GM23338 (cell line): ENCODE results near the gene CYP19A1. TPM values are rescaled to one million over a fixed set of nuclear protein-coding genes. Genes with fewer than 3 reads are reported as not detected.

ENCODE experiments used
- ATAC-seq: fragments of 200-7000 bp; cut with Tn5 transposase; 3 replicates; pipeline ENCODE4 v1.9.1; 2020
- DNase-seq: peaks from one replicate; pipeline ENCODE4 v3.0.0-alpha.2; 2015; ENCODE audit warnings: low spot score
- H2AFZ ChIP-seq: fragments of 200-600 bp; sonication (generic); 2 replicates; pipeline ENCODE4 v1.8.0; 2016; ENCODE audit warnings: antibody characterized with exemption, mild to moderate bottlenecking, moderate library complexity
- H3F3A ChIP-seq: fragments of 200-600 bp; sonication (generic); replicated peaks from 2 replicates; pipeline ENCODE4 v1.8.0; 2017; ENCODE audit warnings: antibody characterized with exemption, mixed run types, low read depth
- H3K27ac ChIP-seq: fragments of 200-600 bp; sonication (generic); 2 replicates; pipeline ENCODE4 v1.6.1; 2016; ENCODE audit warnings: low read depth
- H3K27me3 ChIP-seq: fragments of 200-600 bp; sonication (generic); 2 replicates; pipeline ENCODE4 v1.8.0; 2016; ENCODE audit warnings: mild to moderate bottlenecking, mixed run types, moderate library complexity; ENCODE audit not compliant: insufficient read depth
- H3K36me3 ChIP-seq: fragments of 200-600 bp; sonication (generic); 2 replicates; pipeline ENCODE4 v1.8.0; 2016; ENCODE audit warnings: mild to moderate bottlenecking; ENCODE audit not compliant: insufficient read depth
- H3K4me1 ChIP-seq: fragments of 200-600 bp; sonication (generic); 2 replicates; pipeline ENCODE4 v1.8.0; 2016; ENCODE audit warnings: mild to moderate bottlenecking, moderate library complexity; ENCODE audit not compliant: insufficient read depth
- H3K4me2 ChIP-seq: fragments of 200-600 bp; sonication (generic); 2 replicates; pipeline ENCODE4 v1.7.1; 2017; ENCODE audit warnings: mixed run types
- H3K4me3 ChIP-seq: fragments of 200-600 bp; sonication (generic); 2 replicates; pipeline ENCODE4 v1.6.1; 2016; ENCODE audit warnings: mixed run types
- H3K79me2 ChIP-seq: fragments of 200-600 bp; sonication (generic); replicated peaks from 2 replicates; pipeline ENCODE4 v1.8.0; 2017; ENCODE audit warnings: mild to moderate bottlenecking; ENCODE audit not compliant: insufficient read depth
- H3K9me2 ChIP-seq: fragments of 200-600 bp; sonication (generic); 2 replicates; pipeline ENCODE4 v1.8.0; 2017; ENCODE audit not compliant: insufficient read depth
- H4K20me1 ChIP-seq: fragments of 200-600 bp; sonication (generic); replicated peaks from 2 replicates; pipeline ENCODE4 v1.8.0; 2017; ENCODE audit warnings: mild to moderate bottlenecking; ENCODE audit not compliant: insufficient read depth
- H3K27ac Mint-ChIP-seq: 2 replicates; pipeline ENCODE4 v1.8.0; 2020; ENCODE audit warnings: inconsistent platforms, mild to moderate bottlenecking, moderate library complexity, mixed read lengths
- H3K27me3 Mint-ChIP-seq: 3 replicates; pipeline ENCODE4 v1.8.0; 2022; ENCODE audit warnings: low read depth, mild to moderate bottlenecking, moderate library complexity, mixed read lengths, inconsistent platforms; ENCODE audit not compliant: insufficient read depth, poor library complexity
- H3K36me3 Mint-ChIP-seq: 3 replicates; pipeline ENCODE4 v1.8.0; 2021; ENCODE audit warnings: low read depth, mild to moderate bottlenecking, inconsistent platforms, moderate library complexity, mixed read lengths
- H3K4me1 Mint-ChIP-seq: 3 replicates; pipeline ENCODE4 v1.8.0; 2020; ENCODE audit warnings: mild to moderate bottlenecking, inconsistent platforms, mixed read lengths
- H3K4me3 Mint-ChIP-seq: 3 replicates; pipeline ENCODE4 v1.8.0; 2021; ENCODE audit warnings: moderate library complexity, mild to moderate bottlenecking, inconsistent platforms, mixed read lengths
- H3K9me3 Mint-ChIP-seq: 3 replicates; pipeline ENCODE4 v1.8.0; 2020; ENCODE audit warnings: moderate library complexity, mild to moderate bottlenecking, inconsistent platforms, mixed read lengths
- EZH2phosphoT487 ChIP-seq: fragments of 200-600 bp; sonication (generic); IDR thresholded peaks from one replicate; pipeline ENCODE4 v1.8.1; 2018; ENCODE audit warnings: antibody characterized with exemption; ENCODE audit not compliant: unreplicated experiment
- JUNB ChIP-seq: IDR thresholded peaks from one replicate; pipeline ENCODE4 v1.6.1; 2016; ENCODE audit warnings: antibody characterized with exemption; ENCODE audit not compliant: unreplicated experiment
- NANOG ChIP-seq: IDR thresholded peaks from 2 replicates; pipeline ENCODE4 v1.6.1; 2016; ENCODE audit warnings: antibody characterized with exemption, borderline replicate concordance
- REST ChIP-seq: IDR thresholded peaks from one replicate; pipeline ENCODE4 v1.6.1; 2018; ENCODE audit warnings: antibody characterized with exemption; ENCODE audit not compliant: unreplicated experiment
- ZNF114 ChIP-seq: fragments of 250-450 bp; sonication (Bioruptor Pico); IDR thresholded peaks from 2 replicates; pipeline ENCODE4 v1.5.0; 2020; ENCODE audit warnings: mild to moderate bottlenecking, moderate library complexity
- ZNF331 ChIP-seq: fragments of 250-450 bp; sonication (Bioruptor Pico); IDR thresholded peaks from 2 replicates; pipeline ENCODE4 v1.5.0; 2020; ENCODE audit warnings: low read depth, mild to moderate bottlenecking, moderate library complexity
- polyA plus RNA-seq: library from polyadenylated mRNA; unstranded; fragments of >200 nt; fragmentation: Nextera tagmentation; extraction: Ambion mirVana; gene quantifications from 2 replicates; pipeline ENCODE4 v1.2.1, GENCODE V29; 2016
- total RNA-seq: library from RNA; depleted of rRNA; stranded (reverse); fragments of >200 nt; shearing (Covaris generic); gene quantifications from 2 replicates; pipeline ENCODE4 v1.2.3, GENCODE V29; 2014
- TF ChIP-seq, protein P1 (sequence below): fragments of 250-450 bp; sonication (Bioruptor Pico); IDR thresholded peaks from 2 replicates; pipeline ENCODE4 v1.5.0; 2020; ENCODE audit warnings: mild to moderate bottlenecking, moderate library complexity
- TF ChIP-seq, protein P2 (sequence below), 2 experiments: fragments of 200-600 bp in 1 of 2; sonication (generic) in 1 of 2; conservative IDR thresholded peaks; 2 replicates each; pipeline versions ENCODE4 v1.5.1 to v1.6.1; 2016 to 2017; ENCODE audit warnings: antibody characterized with exemption in 2 of 2, low read depth in 2 of 2, mild to moderate bottlenecking in 2 of 2, moderate library complexity in 1 of 2
- TF ChIP-seq, protein P3 (sequence below): IDR thresholded peaks from 2 replicates; pipeline ENCODE4 v1.6.1; 2016; ENCODE audit warnings: antibody characterized with exemption

The CYP19A1 gene
- total and polyA plus RNA-seq, 2 experiments from 2014 or later: 0.42 TPM; not detected in 1

DNA sequence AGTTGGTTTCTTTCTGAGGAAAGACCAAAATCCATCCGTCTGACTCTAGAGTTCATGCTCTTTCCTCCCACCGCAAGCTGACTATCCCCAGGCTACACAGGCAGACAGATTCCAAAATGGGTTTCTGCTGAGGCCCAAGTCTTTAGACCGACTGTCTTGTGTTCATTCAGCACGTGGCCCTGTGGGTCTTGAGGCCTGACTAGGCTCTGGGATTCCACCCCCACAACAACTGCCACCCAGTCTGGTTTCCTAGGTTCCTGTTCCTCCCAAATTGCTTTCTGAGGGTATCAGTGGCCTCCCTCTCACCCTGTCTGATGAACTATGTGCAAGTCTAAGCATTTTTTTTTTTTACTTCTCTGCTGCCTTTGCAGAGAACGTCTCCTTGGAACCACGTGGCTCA lies 67.7 kb downstream of the CYP19A1 start (continued):
- TF ChIP-seq REST: no peak
- TF ChIP-seq NANOG: no peak
- TF ChIP-seq, protein P1, sequence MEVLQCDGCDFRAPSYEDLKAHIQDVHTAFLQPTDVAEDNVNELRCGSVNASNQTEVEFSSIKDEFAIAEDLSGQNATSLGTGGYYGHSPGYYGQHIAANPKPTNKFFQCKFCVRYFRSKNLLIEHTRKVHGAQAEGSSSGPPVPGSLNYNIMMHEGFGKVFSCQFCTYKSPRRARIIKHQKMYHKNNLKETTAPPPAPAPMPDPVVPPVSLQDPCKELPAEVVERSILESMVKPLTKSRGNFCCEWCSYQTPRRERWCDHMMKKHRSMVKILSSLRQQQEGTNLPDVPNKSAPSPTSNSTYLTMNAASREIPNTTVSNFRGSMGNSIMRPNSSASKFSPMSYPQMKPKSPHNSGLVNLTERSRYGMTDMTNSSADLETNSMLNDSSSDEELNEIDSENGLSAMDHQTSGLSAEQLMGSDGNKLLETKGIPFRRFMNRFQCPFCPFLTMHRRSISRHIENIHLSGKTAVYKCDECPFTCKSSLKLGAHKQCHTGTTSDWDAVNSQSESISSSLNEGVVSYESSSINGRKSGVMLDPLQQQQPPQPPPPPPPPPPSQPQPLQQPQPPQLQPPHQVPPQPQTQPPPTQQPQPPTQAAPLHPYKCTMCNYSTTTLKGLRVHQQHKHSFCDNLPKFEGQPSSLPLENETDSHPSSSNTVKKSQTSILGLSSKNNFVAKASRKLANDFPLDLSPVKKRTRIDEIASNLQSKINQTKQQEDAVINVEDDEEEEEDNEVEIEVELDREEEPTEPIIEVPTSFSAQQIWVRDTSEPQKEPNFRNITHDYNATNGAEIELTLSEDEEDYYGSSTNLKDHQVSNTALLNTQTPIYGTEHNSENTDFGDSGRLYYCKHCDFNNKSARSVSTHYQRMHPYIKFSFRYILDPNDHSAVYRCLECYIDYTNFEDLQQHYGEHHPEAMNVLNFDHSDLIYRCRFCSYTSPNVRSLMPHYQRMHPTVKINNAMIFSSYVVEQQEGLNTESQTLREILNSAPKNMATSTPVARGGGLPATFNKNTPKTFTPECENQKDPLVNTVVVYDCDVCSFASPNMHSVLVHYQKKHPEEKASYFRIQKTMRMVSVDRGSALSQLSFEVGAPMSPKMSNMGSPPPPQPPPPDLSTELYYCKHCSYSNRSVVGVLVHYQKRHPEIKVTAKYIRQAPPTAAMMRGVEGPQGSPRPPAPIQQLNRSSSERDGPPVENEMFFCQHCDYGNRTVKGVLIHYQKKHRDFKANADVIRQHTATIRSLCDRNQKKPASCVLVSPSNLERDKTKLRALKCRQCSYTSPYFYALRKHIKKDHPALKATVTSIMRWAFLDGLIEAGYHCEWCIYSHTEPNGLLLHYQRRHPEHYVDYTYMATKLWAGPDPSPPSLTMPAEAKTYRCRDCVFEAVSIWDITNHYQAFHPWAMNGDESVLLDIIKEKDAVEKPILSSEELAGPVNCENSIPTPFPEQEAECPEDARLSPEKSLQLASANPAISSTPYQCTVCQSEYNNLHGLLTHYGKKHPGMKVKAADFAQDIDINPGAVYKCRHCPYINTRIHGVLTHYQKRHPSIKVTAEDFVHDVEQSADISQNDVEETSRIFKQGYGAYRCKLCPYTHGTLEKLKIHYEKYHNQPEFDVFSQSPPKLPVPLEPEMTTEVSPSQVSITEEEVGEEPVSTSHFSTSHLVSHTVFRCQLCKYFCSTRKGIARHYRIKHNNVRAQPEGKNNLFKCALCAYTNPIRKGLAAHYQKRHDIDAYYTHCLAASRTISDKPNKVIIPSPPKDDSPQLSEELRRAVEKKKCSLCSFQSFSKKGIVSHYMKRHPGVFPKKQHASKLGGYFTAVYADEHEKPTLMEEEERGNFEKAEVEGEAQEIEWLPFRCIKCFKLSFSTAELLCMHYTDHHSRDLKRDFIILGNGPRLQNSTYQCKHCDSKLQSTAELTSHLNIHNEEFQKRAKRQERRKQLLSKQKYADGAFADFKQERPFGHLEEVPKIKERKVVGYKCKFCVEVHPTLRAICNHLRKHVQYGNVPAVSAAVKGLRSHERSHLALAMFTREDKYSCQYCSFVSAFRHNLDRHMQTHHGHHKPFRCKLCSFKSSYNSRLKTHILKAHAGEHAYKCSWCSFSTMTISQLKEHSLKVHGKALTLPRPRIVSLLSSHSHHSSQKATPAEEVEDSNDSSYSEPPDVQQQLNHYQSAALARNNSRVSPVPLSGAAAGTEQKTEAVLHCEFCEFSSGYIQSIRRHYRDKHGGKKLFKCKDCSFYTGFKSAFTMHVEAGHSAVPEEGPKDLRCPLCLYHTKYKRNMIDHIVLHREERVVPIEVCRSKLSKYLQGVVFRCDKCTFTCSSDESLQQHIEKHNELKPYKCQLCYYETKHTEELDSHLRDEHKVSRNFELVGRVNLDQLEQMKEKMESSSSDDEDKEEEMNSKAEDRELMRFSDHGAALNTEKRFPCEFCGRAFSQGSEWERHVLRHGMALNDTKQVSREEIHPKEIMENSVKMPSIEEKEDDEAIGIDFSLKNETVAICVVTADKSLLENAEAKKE (CRISPR knock-in tag): no peak

GRCh38 chr15:51269496-51269895 lies 68.9 kb downstream of the CYP19A1 start:
- no peak for ATAC-seq
- no peaks in the 10 kb centered on the region for H3K36me3 ChIP-seq
- H3K9me2 ChIP-seq: no peaks in the 10 kb centered on the region
- Mint-ChIP-seq H3K36me3 (no peaks in the 10 kb centered on the region), H3K4me1 (peaks cover 8% of the 10 kb centered on the region; the same call in 2 of the 3 replicates), H3K27ac (no peak overlapping the region), H3K9me3 (no peaks in the 10 kb centered on the region), H3K4me3 (no peak overlapping the region), H3K27me3 (peaks cover 18% of the 10 kb centered on the region)
- H3K4me1 ChIP-seq: peaks cover 11% of the 10 kb centered on the region
- peaks cover 39% of the 10 kb centered on the region for H3K27me3 ChIP-seq
- no peaks in the 10 kb centered on the region for H3K79me2 ChIP-seq
- no peak overlapping the region for H3K4me3 ChIP-seq
- H2AFZ ChIP-seq: no peak overlapping the region
- no peaks in the 10 kb centered on the region for H4K20me1 ChIP-seq
- H3F3A ChIP-seq: no peaks in the 10 kb centered on the region
- no peak overlapping the region for H3K27ac ChIP-seq
- H3K4me2 ChIP-seq: no peak overlapping the region
- DNase-seq: no peak
- TF ChIP-seq REST (no peak), ZNF114 (no peak), JUNB (no peak), EZH2phosphoT487 (no peak), ZNF331 (no peak)
- TF ChIP-seq, protein P2, sequence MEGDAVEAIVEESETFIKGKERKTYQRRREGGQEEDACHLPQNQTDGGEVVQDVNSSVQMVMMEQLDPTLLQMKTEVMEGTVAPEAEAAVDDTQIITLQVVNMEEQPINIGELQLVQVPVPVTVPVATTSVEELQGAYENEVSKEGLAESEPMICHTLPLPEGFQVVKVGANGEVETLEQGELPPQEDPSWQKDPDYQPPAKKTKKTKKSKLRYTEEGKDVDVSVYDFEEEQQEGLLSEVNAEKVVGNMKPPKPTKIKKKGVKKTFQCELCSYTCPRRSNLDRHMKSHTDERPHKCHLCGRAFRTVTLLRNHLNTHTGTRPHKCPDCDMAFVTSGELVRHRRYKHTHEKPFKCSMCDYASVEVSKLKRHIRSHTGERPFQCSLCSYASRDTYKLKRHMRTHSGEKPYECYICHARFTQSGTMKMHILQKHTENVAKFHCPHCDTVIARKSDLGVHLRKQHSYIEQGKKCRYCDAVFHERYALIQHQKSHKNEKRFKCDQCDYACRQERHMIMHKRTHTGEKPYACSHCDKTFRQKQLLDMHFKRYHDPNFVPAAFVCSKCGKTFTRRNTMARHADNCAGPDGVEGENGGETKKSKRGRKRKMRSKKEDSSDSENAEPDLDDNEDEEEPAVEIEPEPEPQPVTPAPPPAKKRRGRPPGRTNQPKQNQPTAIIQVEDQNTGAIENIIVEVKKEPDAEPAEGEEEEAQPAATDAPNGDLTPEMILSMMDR (conservative IDR thresholded peaks at IDR 0.05; ENCODE audit: low read depth in 2 of 2): no peak
- TF ChIP-seq, protein P3, sequence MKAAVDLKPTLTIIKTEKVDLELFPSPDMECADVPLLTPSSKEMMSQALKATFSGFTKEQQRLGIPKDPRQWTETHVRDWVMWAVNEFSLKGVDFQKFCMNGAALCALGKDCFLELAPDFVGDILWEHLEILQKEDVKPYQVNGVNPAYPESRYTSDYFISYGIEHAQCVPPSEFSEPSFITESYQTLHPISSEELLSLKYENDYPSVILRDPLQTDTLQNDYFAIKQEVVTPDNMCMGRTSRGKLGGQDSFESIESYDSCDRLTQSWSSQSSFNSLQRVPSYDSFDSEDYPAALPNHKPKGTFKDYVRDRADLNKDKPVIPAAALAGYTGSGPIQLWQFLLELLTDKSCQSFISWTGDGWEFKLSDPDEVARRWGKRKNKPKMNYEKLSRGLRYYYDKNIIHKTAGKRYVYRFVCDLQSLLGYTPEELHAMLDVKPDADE: no peak
